H9 (cell line): Measurements from ENCODE around the gene TOM1L2. TPM values are rescaled to one million over a fixed set of nuclear protein-coding genes. Genes with fewer than 3 reads are reported as not detected.

Source experiments
- DNase-seq: peaks from one replicate; pipeline ENCODE4 v3.0.0-alpha.2; 2017
- H2AFZ ChIP-seq: one replicate; pipeline ENCODE4 v1.6.1; 2013; ENCODE audit warnings: mild to moderate bottlenecking, low read length, control low read depth, moderate library complexity
- H2AK5ac ChIP-seq: 2 replicates; pipeline ENCODE4 v1.6.1; 2013; ENCODE audit warnings: low read length, control low read depth, mixed read lengths; ENCODE audit not compliant: insufficient read length
- H2BK120ac ChIP-seq: one replicate; pipeline ENCODE4 v1.6.1; 2013; ENCODE audit warnings: low read depth, mild to moderate bottlenecking, low read length, control low read depth, inconsistent platforms; ENCODE audit not compliant: poor library complexity, severe bottlenecking
- H2BK12ac ChIP-seq: 2 replicates; pipeline ENCODE4 v1.6.1; 2013; ENCODE audit warnings: low read length, control low read depth, mixed read lengths, low read depth; ENCODE audit not compliant: insufficient read length
- H2BK15ac ChIP-seq: 2 replicates; pipeline ENCODE4 v1.6.1; 2013; ENCODE audit warnings: low read depth, low read length, control low read depth
- H2BK20ac ChIP-seq: one replicate; pipeline ENCODE4 v1.6.1; 2013; ENCODE audit warnings: low read depth, mild to moderate bottlenecking, low read length, control low read depth, inconsistent platforms; ENCODE audit not compliant: poor library complexity, severe bottlenecking
- H2BK5ac ChIP-seq: 2 replicates; pipeline ENCODE4 v1.6.1; 2013; ENCODE audit warnings: low read length, control low read depth, mixed read lengths; ENCODE audit not compliant: insufficient read length
- H3K14ac ChIP-seq: 2 replicates; pipeline ENCODE4 v1.6.1; 2013; ENCODE audit warnings: low read length, control low read depth; ENCODE audit not compliant: insufficient read depth
- H3K18ac ChIP-seq: 2 replicates; pipeline ENCODE4 v1.6.1; 2013; ENCODE audit warnings: low read depth, mild to moderate bottlenecking, mixed read lengths, low read length, control low read depth; ENCODE audit not compliant: insufficient read length
- H3K23ac ChIP-seq: 2 replicates; pipeline ENCODE4 v1.6.1; 2013; ENCODE audit warnings: low read length, control low read depth, mixed read lengths, low read depth; ENCODE audit not compliant: insufficient read length
- H3K23me2 ChIP-seq: 2 replicates; pipeline ENCODE4 v1.6.1; 2013; ENCODE audit warnings: low read depth, mild to moderate bottlenecking, mixed read lengths, low read length, control low read depth; ENCODE audit not compliant: insufficient read length, poor library complexity, severe bottlenecking
- H3K27ac ChIP-seq: 2 replicates; pipeline ENCODE4 v1.5.1; 2013; ENCODE audit warnings: low read length, control low read depth, mixed read lengths, low read depth; ENCODE audit not compliant: insufficient read length
- H3K27me3 ChIP-seq: 2 replicates; pipeline ENCODE4 v1.6.1; 2013; ENCODE audit warnings: low read length, control low read depth, inconsistent platforms; ENCODE audit not compliant: insufficient read depth
- H3K4ac ChIP-seq: 2 replicates; pipeline ENCODE4 v1.6.1; 2013; ENCODE audit warnings: low read depth, mild to moderate bottlenecking, control low read depth, inconsistent platforms, low read length, moderate library complexity
- H3K4me1 ChIP-seq: 2 replicates; pipeline ENCODE4 v1.6.1; 2013; ENCODE audit warnings: low read length, control low read depth, inconsistent platforms; ENCODE audit not compliant: insufficient read depth
- H3K4me2 ChIP-seq: 2 replicates; pipeline ENCODE4 v1.6.1; 2013; ENCODE audit warnings: low read length, control low read depth, mixed read lengths; ENCODE audit not compliant: insufficient read length, insufficient read depth
- H3K56ac ChIP-seq: 2 replicates; pipeline ENCODE4 v1.6.1; 2013; ENCODE audit warnings: low read depth, mild to moderate bottlenecking, mixed read lengths, low read length, control low read depth; ENCODE audit not compliant: insufficient read length
- H3K79me1 ChIP-seq: 2 replicates; pipeline ENCODE4 v1.6.1; 2013; ENCODE audit warnings: low read depth, mild to moderate bottlenecking, moderate library complexity, low read length, control low read depth, inconsistent platforms; ENCODE audit not compliant: insufficient read depth, poor library complexity, severe bottlenecking
- H3K79me2 ChIP-seq: 2 replicates; pipeline ENCODE4 v1.6.1; 2013; ENCODE audit warnings: low read length, control low read depth, inconsistent platforms; ENCODE audit not compliant: insufficient read depth
- H3K9ac ChIP-seq: 2 replicates; pipeline ENCODE4 v1.6.1; 2013; ENCODE audit warnings: low read length, control low read depth, mixed read lengths; ENCODE audit not compliant: insufficient read length; ENCODE audit errors: extremely low read depth
- H3K9me3 ChIP-seq: one replicate; pipeline ENCODE4 v1.6.1; 2013; ENCODE audit warnings: low read depth, low read length, inconsistent platforms; ENCODE audit not compliant: control insufficient read depth
- H3T11ph ChIP-seq: one replicate; pipeline ENCODE4 v1.6.1; 2013; ENCODE audit warnings: mild to moderate bottlenecking, low read length, control low read depth, inconsistent platforms
- H4K20me1 ChIP-seq: one replicate; pipeline ENCODE4 v1.6.1; 2013; ENCODE audit not compliant: control insufficient read depth, insufficient read length, insufficient read depth
- H4K5ac ChIP-seq: 2 replicates; pipeline ENCODE4 v1.6.1; 2013; ENCODE audit warnings: low read depth, mild to moderate bottlenecking, mixed read lengths, low read length, control low read depth; ENCODE audit not compliant: insufficient read length
- H4K8ac ChIP-seq: replicated peaks from 2 replicates; pipeline ENCODE4 v1.6.1; 2013; ENCODE audit warnings: low read length, control low read depth, mixed read lengths, low read depth; ENCODE audit not compliant: insufficient read length
- H4K91ac ChIP-seq: 2 replicates; pipeline ENCODE4 v1.6.1; 2013; ENCODE audit warnings: low read depth, mild to moderate bottlenecking, moderate library complexity, mixed read lengths, low read length, control low read depth; ENCODE audit not compliant: insufficient read length
- H3K27ac Mint-ChIP-seq, 3 experiments: 2 replicates in 2 of 3; 3 replicates in 1 of 3; pipeline ENCODE4 v1.8.0; 2020 to 2021; ENCODE audit warnings: mixed read lengths in 3 of 3, mild to moderate bottlenecking in 1 of 3, moderate library complexity in 1 of 3
- H3K27me3 Mint-ChIP-seq: 2 replicates; pipeline ENCODE4 v1.8.0; 2021; ENCODE audit warnings: low read depth, mild to moderate bottlenecking, moderate library complexity, mixed read lengths
- H3K36me3 Mint-ChIP-seq, 3 experiments: 2 replicates in 2 of 3; 3 replicates in 1 of 3; pipeline ENCODE4 v1.8.0; 2020 to 2021; ENCODE audit warnings: low read depth in 3 of 3, mixed read lengths in 3 of 3; ENCODE audit not compliant: insufficient read depth in 1 of 3
- H3K4me1 Mint-ChIP-seq, 2 experiments: 2 replicates each; pipeline ENCODE4 v1.8.0; 2020; ENCODE audit warnings: mixed read lengths in 2 of 2
- H3K4me3 Mint-ChIP-seq, 2 experiments: 2 replicates in 1 of 2; 3 replicates in 1 of 2; pipeline ENCODE4 v1.8.0; 2020 to 2021; ENCODE audit warnings: mild to moderate bottlenecking in 2 of 2, mixed read lengths in 2 of 2, moderate library complexity in 1 of 2
- H3K9me3 Mint-ChIP-seq, 2 experiments: 2 replicates in 1 of 2; 3 replicates in 1 of 2; pipeline ENCODE4 v1.8.0; 2020; ENCODE audit warnings: mild to moderate bottlenecking in 2 of 2, mixed read lengths in 2 of 2, moderate library complexity in 1 of 2
- CTCF ChIP-seq: fragments of 200-600 bp; sonication (generic); conservative IDR thresholded peaks from 3 replicates; pipeline ENCODE4 v1.8.0; 2021; ENCODE audit warnings: antibody characterized with exemption, mild to moderate bottlenecking
- WGBS: extraction: QIAGEN DNeasy Blood & Tissue Kit; methylation state at CpG from one replicate; pipeline ENCODE4 v1.1.7; 2013; ENCODE audit warnings: missing lambda C conversion rate, low lambda C conversion rate, mixed read lengths; ENCODE audit not compliant: insufficient read length; ENCODE audit errors: extremely low coverage; 5-methylcytosine and 5-hydroxymethylcytosine counted together
- total RNA-seq: library from RNA; stranded (reverse); gene quantifications from 2 replicates; pipeline ENCODE4 v1.2.1, GENCODE V29; 2021

The TOM1L2 gene
- total RNA-seq, 1 experiment from 2014 or later: 4.6 TPM

GRCh38 chr17:17847118-17847689, 125.0 kb downstream of the TOM1L2 start:
- Mint-ChIP-seq H3K4me3 (peak overlapping the region in 1 of 2 experiments; percentile 23; a peak in 2 of 5 replicates), H3K4me1 (peaks cover 46 to 69% of the 10 kb centered on the region in 2 experiments), H3K36me3 (no peaks in the 10 kb centered on the region), H3K9me3 (no peaks in the 10 kb centered on the region), H3K27ac (peak overlapping the region in 1 of 3 experiments; percentile 67; a peak in 1 of 7 replicates), H3K27me3 (no peaks in the 10 kb centered on the region; the same call in 1 of the 2 replicates)
- Histone ChIP-seq H2AFZ (no peak overlapping the region), H3K9ac (no peak overlapping the region), H3K23ac (no peak overlapping the region), H3K23me2 (no peaks in the 10 kb centered on the region), H4K8ac (no peak overlapping the region), H3K56ac (no peak overlapping the region), H4K91ac (no peak overlapping the region), H3K14ac (no peak overlapping the region; the same call in 1 of the 2 replicates), H4K5ac (no peak overlapping the region), H2AK5ac (no peak overlapping the region), H3K9me3 (no peaks in the 10 kb centered on the region), H2BK12ac (no peak overlapping the region), H3K18ac (no peak overlapping the region), H2BK5ac (no peak overlapping the region), H3K4me2 (no peak overlapping the region), H2BK15ac (no peak overlapping the region), H3K79me2 (no peaks in the 10 kb centered on the region), H3K27me3 (no peaks in the 10 kb centered on the region), H4K20me1 (no peaks in the 10 kb centered on the region), H3K79me1 (no peaks in the 10 kb centered on the region), H3K27ac (no peak overlapping the region), H3K4me1 (no peaks in the 10 kb centered on the region; the same call in 1 of the 2 replicates), H2BK120ac (no peak overlapping the region), H3T11ph (no peak overlapping the region), H3K4ac (no peak overlapping the region), H2BK20ac (no peak overlapping the region)
- WGBS: no CpG with 5 or more reads among the region's 17 CpGs
- no peak for DNase-seq
- no peak for TF ChIP-seq CTCF
